ENCODE data around the gene OBSCN. TPM values are rescaled to one million over a fixed set of nuclear protein-coding genes. Genes with fewer than 3 reads are reported as not detected.
A peak's percentile ranks its signal among the peaks of the same experiment; 100 is the strongest.

The OBSCN gene
- total RNA-seq, 1 experiment from 2014 or later: 33.3 TPM

GRCh38 chr1:228375578-228376261 is 167.9 kb downstream of the OBSCN start:
- Histone ChIP-seq H3K79me2 (ENCODE audit: insufficient read depth, low read length) (no peaks in the 10 kb centered on the region), H3K23me2 (ENCODE audit: insufficient read length, low read depth, low read length, poor library complexity, severe bottlenecking) (peaks cover 12% of the 10 kb centered on the region), H3K23ac (ENCODE audit: insufficient read length, low read depth, low read length) (no peak overlapping the region), H3T11ph (ENCODE audit: low read length) (no peak overlapping the region), H4K20me1 (ENCODE audit: control insufficient read depth, insufficient read depth, insufficient read length) (no peaks in the 10 kb centered on the region), H3K56ac (ENCODE audit: insufficient read length, low read depth, low read length) (no peak overlapping the region), H3K4me1 (ENCODE audit: insufficient read depth, low read length) (no peaks in the 10 kb centered on the region), H2BK12ac (ENCODE audit: insufficient read length, low read depth, low read length) (no peak overlapping the region), H3K9me3 (ENCODE audit: control insufficient read depth, low read depth, low read length) (no peaks in the 10 kb centered on the region), H2AK5ac (ENCODE audit: insufficient read length, low read length) (no peak overlapping the region), H3K27me3 (ENCODE audit: insufficient read depth, low read length) (peaks cover 9% of the 10 kb centered on the region; the same call in 1 of the 2 replicates), H4K5ac (ENCODE audit: insufficient read length, low read depth, low read length) (no peak overlapping the region), H2BK5ac (ENCODE audit: insufficient read length, low read length) (no peak overlapping the region), H2BK120ac (ENCODE audit: low read depth, low read length, poor library complexity, severe bottlenecking) (no peak overlapping the region), H4K91ac (ENCODE audit: insufficient read length, low read depth, low read length) (no peak overlapping the region), H3K18ac (ENCODE audit: insufficient read length, low read depth, low read length) (no peak overlapping the region), H3K79me1 (ENCODE audit: insufficient read depth, low read depth, low read length, poor library complexity, severe bottlenecking) (no peaks in the 10 kb centered on the region), H4K8ac (replicated peaks; ENCODE audit: insufficient read length, low read depth, low read length) (no peak overlapping the region), H3K4me2 (ENCODE audit: insufficient read depth, insufficient read length, low read length) (no peak overlapping the region), H2BK20ac (ENCODE audit: low read depth, low read length, poor library complexity, severe bottlenecking) (no peak overlapping the region), H3K27ac (ENCODE audit: insufficient read length, low read depth, low read length) (no peak overlapping the region), H3K4ac (ENCODE audit: low read depth, low read length) (no peak overlapping the region), H3K14ac (ENCODE audit: insufficient read depth, low read length) (no peak overlapping the region), H3K9ac (ENCODE audit: extremely low read depth, insufficient read length, low read length) (no peak overlapping the region), H2AFZ (ENCODE audit: low read length) (no peak overlapping the region), H2BK15ac (ENCODE audit: low read depth, low read length) (no peak overlapping the region)
- no CpG with 5 or more reads among the region's 22 CpGs for WGBS (ENCODE audit: extremely low coverage, insufficient read length, low lambda C conversion rate)
- DNase-seq: no peak
- Mint-ChIP-seq H3K27me3 (ENCODE audit: low read depth) (peaks cover 30% of the 10 kb centered on the region), H3K36me3 (ENCODE audit: insufficient read depth in 1 of 3, low read depth in 3 of 3) (no peaks in the 10 kb centered on the region), H3K4me1 (peaks cover 9 to 17% of the 10 kb centered on the region in 2 experiments), H3K9me3 (no peaks in the 10 kb centered on the region), H3K4me3 (peak overlapping the region in 1 of 2 experiments; percentile 21; a peak in 2 of 5 replicates), H3K27ac (no peak overlapping the region)
- no peak for TF ChIP-seq CTCF (conservative IDR thresholded peaks at IDR 0.05)

All from H9 (cell line).